ENCODE measurements around the gene DIP2B. TPM values are rescaled to one million over a fixed set of nuclear protein-coding genes. Genes with fewer than 3 reads are reported as not detected.

The DIP2B gene
- total RNA-seq, 2 experiments from 2014 or later, result 29.5 to 30.0 TPM

GRCh38 chr12:50566066-50566465 lies 61.3 kb downstream of the DIP2B start:
- no peaks in the 10 kb centered on the region for H3K9me3 Mint-ChIP-seq
- intact Hi-C loops (cut with DNase I, micrococcal nuclease), result no loop called here

DNA sequence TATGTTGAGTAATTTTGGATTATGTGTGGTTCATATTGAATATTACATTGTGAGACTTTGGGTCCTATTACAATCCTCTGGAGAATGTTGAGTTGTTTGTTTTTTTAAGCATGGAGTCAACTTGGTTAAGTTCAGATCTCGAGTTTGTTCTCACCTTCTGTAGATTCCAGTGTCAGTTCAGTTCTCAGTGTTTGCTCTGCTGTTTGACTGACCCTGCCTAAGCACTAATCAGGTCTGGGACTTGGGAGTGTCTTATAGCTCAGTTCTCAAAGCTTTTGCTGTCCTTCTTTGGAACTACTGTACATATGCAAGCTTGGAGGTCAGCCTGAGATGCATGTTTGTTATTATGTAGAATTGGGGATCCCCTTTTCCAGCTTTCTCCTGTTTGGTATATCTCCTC lies 63.1 kb downstream of the DIP2B start:
- Histone ChIP-seq H3K27me3 (ENCODE audit: control insufficient read depth in 1 of 2, insufficient read depth in 2 of 2, low read length in 2 of 2) (no peaks in the 10 kb centered on the region), H3K36me3 (ENCODE audit: insufficient read depth, low read length) (no peaks in the 10 kb centered on the region), H3K4me1 (ENCODE audit: insufficient read depth, low read length) (peaks cover 7% of the 10 kb centered on the region), H3K9me3 (ENCODE audit: control insufficient read depth in 1 of 2, insufficient read depth in 1 of 2, low read length in 2 of 2) (peaks cover 0 to 3% of the 10 kb centered on the region in 2 experiments), H3K27ac (ENCODE audit: low read depth in 1 of 2, low read length in 2 of 2) (no peak overlapping the region), H3K4me3 (ENCODE audit: low read length) (no peak overlapping the region)
- ATAC-seq (ENCODE audit: poor library complexity) (no peak), DNase-seq (no peak)
- ChIA-PET CTCF (no interaction called here), POLR2A (interaction anchor here (0.9 kb wide), 1 partner anchor 19 kb away, joined by 3 read pairs; no protein-coding TSS in a partner anchor)
- no peak for TF ChIP-seq CTCF (IDR thresholded peaks at IDR 0.05)
- no peaks in the 10 kb centered on the region for H3K9me3 Mint-ChIP-seq
- peak overlapping the region; percentile 57 for H3K27ac Mint-ChIP-seq
- no peak overlapping the region for H3K4me3 Mint-ChIP-seq
- no peaks in the 10 kb centered on the region for H3K36me3 Mint-ChIP-seq (ENCODE audit: low read depth)
- intact Hi-C loops (cut with DNase I, micrococcal nuclease), result no loop called here
- no peaks in the 10 kb centered on the region for H3K27me3 Mint-ChIP-seq
- peaks cover 73% of the 10 kb centered on the region for H3K4me1 Mint-ChIP-seq (ENCODE audit: low read depth)

More at GRCh38 chr12:50566066-50566465, 61.3 kb downstream of the DIP2B start:
- no peaks in the 10 kb centered on the region for H3K36me3 Mint-ChIP-seq (ENCODE audit: low read depth)
- Histone ChIP-seq H3K4me1 (ENCODE audit: insufficient read depth, low read length) (peaks cover 7% of the 10 kb centered on the region), H3K9me3 (ENCODE audit: control insufficient read depth in 1 of 2, insufficient read depth in 1 of 2, low read length in 2 of 2) (peaks cover 0 to 3% of the 10 kb centered on the region in 2 experiments), H3K36me3 (ENCODE audit: insufficient read depth, low read length) (no peaks in the 10 kb centered on the region), H3K27me3 (ENCODE audit: control insufficient read depth in 1 of 2, insufficient read depth in 2 of 2, low read length in 2 of 2) (no peaks in the 10 kb centered on the region), H3K4me3 (ENCODE audit: low read length) (no peak overlapping the region), H3K27ac (ENCODE audit: low read depth in 1 of 2, low read length in 2 of 2) (no peak overlapping the region)
- DNase-seq (no peak), ATAC-seq (ENCODE audit: poor library complexity) (no peak)
- no peaks in the 10 kb centered on the region for H3K27me3 Mint-ChIP-seq
- TF ChIP-seq CTCF (IDR thresholded peaks at IDR 0.05), result no peak
- H3K27ac Mint-ChIP-seq, result no peak overlapping the region
- ChIA-PET POLR2A (no interaction called here), CTCF (no interaction called here)
- H3K4me1 Mint-ChIP-seq (ENCODE audit: low read depth), result peaks cover 78% of the 10 kb centered on the region
- H3K4me3 Mint-ChIP-seq, result no peak overlapping the region

- no peak for TF ChIP-seq CTCF (IDR thresholded peaks at IDR 0.05)
- no peak overlapping the region for H3K27ac ChIP-seq (ENCODE audit: low read depth in 1 of 2, low read length in 2 of 2)
- H3K36me3 Mint-ChIP-seq (ENCODE audit: low read depth), result no peaks in the 10 kb centered on the region
- no peak overlapping the region for H3K4me3 ChIP-seq (ENCODE audit: low read length)
- no peaks in the 10 kb centered on the region for H3K27me3 ChIP-seq (ENCODE audit: control insufficient read depth in 1 of 2, insufficient read depth in 2 of 2, low read length in 2 of 2)
- H3K9me3 ChIP-seq (ENCODE audit: control insufficient read depth in 1 of 2, insufficient read depth in 1 of 2, low read length in 2 of 2), result peaks cover 0 to 3% of the 10 kb centered on the region in 2 experiments
- no peak for DNase-seq
- H3K27ac Mint-ChIP-seq, result peak overlapping the region; percentile 57
- intact Hi-C loops (cut with DNase I, micrococcal nuclease), result no loop called here
- peaks cover 73% of the 10 kb centered on the region for H3K4me1 Mint-ChIP-seq (ENCODE audit: low read depth)
- H3K4me1 ChIP-seq (ENCODE audit: insufficient read depth, low read length), result peaks cover 7% of the 10 kb centered on the region
- no peak overlapping the region for H3K4me3 Mint-ChIP-seq
- no peak for ATAC-seq (ENCODE audit: poor library complexity)
- POLR2A ChIA-PET, result interaction anchor here (0.7 to 0.9 kb wide), 3 partner anchors 18 to 59 kb away, joined by 3 read pairs; no protein-coding TSS in a partner anchor
- H3K27me3 Mint-ChIP-seq, result no peaks in the 10 kb centered on the region
- no peaks in the 10 kb centered on the region for H3K36me3 ChIP-seq (ENCODE audit: insufficient read depth, low read length)
- CTCF ChIA-PET, result interaction anchor here (0.6 to 1.2 kb wide), 3 partner anchors 56 to 129 kb away, joined by 3 to 4 read pairs (median 4); partner anchors contain the start of gene DIP2B
- no peaks in the 10 kb centered on the region for H3K9me3 Mint-ChIP-seq
Measured at GRCh38 chr12:50568338-50569091, 63.7 kb downstream of the DIP2B start.

Data from CD4-positive, alpha-beta T cell (primary cell).